HUES6 (cell line): ENCODE results near the gene ATP5F1E.

Experiments
- H3K27ac ChIP-seq: 2 replicates; pipeline ENCODE4 v1.7.0; 2013; ENCODE audit warnings: low read depth, mild to moderate bottlenecking, low read length, inconsistent platforms
- H3K27me3 ChIP-seq: 2 replicates; pipeline ENCODE4 v1.6.1; 2013; ENCODE audit warnings: low read length; ENCODE audit not compliant: control insufficient read depth, insufficient read depth
- H3K36me3 ChIP-seq: 2 replicates; pipeline ENCODE4 v1.6.1; 2013; ENCODE audit warnings: low read length; ENCODE audit not compliant: control insufficient read depth, insufficient read depth
- H3K4me1 ChIP-seq: 2 replicates; pipeline ENCODE4 v1.6.1; 2013; ENCODE audit warnings: low read length; ENCODE audit not compliant: control insufficient read depth, insufficient read depth
- H3K4me3 ChIP-seq: 2 replicates; pipeline ENCODE4 v1.5.1; 2013; ENCODE audit warnings: low read depth, low read length
- H3K9ac ChIP-seq: one replicate; pipeline ENCODE4 v1.6.1; 2013; ENCODE audit warnings: mild to moderate bottlenecking, low read length
- H3K9me3 ChIP-seq: 2 replicates; pipeline ENCODE4 v1.6.1; 2013; ENCODE audit warnings: low read depth, low read length; ENCODE audit not compliant: control insufficient read depth, insufficient read depth

Gene ATP5F1E

DNA sequence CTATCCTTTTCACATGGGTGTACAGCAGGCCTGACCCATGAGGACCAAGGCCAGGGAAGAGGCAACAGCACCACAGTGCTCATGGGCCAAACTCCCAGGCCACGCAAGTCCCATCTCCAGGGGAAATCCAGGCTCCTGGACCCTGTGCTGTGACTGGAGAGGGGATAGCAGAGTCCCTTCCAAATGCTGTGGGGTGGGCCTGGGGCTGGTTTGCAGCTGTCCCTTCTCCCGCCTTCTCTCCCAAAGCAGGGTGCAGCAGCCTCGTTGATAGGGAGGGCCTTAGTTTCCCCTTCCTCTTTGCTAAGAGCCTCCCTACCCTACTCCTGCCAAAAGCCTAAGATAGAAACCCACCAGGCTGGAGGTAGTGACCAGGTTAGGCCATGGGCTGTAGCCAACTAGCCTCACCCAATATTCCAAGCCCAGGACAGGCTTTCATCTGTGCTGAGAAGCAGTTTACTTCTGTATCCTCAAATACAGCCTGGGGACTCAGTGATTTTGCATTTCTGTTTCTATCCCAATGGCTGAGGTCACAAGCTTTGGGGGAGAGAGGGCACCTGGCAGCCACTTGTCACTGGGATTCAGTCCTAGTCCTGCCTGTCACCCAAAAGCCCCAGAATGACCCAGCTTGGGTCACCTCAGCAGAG lies 26.5 kb downstream of the ATP5F1E start:
- Histone ChIP-seq H3K27me3 (peaks cover 43% of the 10 kb centered on the region), H3K4me1 (peaks cover 10% of the 10 kb centered on the region), H3K4me3 (no peak overlapping the region), H3K27ac (no peak overlapping the region), H3K9me3 (no peaks in the 10 kb centered on the region), H3K9ac (no peak overlapping the region), H3K36me3 (peaks cover 6% of the 10 kb centered on the region; the same call in 1 of the 2 replicates)

DNA sequence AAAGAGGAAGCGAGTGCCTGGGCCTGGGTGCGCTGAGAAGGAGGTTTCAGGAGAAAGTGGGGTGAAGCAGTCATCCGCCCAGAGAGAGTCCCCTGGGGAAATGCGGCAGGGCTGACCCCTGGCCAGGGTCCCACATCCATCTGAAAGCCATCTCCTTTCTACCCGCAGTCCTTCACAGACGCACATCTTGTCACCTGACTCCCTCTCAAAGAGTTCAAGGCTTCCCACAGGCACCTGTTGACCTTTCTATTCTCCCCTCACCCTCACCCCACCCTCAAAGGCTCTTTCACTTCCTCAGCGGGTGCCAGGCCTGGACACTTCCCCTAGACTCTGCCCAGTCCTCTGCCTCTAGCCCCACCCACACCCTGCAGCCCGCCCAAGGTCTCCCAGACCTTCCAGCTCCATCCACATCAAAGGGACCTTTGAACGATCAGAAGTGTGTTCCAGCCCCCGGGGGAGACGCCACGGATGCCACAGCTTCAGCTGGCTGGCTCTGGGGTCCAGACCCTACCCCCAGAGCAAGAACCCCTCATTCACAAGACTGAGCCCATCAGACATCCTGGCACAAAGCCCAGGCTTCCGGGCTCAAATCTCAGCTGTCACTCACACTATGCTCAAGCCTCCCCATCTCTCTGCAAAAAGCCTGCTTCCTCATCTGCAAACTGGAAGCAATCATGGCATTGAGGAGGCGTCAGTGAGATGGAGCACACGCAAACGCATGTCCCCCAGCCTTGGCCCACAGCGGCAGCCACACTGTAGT lies 27.2 kb downstream of the ATP5F1E start:
- no peak overlapping the region for H3K4me3 ChIP-seq
- peaks cover 36% of the 10 kb centered on the region for H3K27me3 ChIP-seq
- no peak overlapping the region for H3K9ac ChIP-seq
- H3K36me3 ChIP-seq = peaks cover 6% of the 10 kb centered on the region; the same call in 1 of the 2 replicates
- peaks cover 10% of the 10 kb centered on the region for H3K4me1 ChIP-seq
- no peak overlapping the region for H3K27ac ChIP-seq
- H3K9me3 ChIP-seq = no peaks in the 10 kb centered on the region

- no peak overlapping the region for H3K4me3 ChIP-seq
- peaks cover 10% of the 10 kb centered on the region for H3K4me1 ChIP-seq
- H3K27ac ChIP-seq = no peak overlapping the region
- H3K27me3 ChIP-seq = peaks cover 33% of the 10 kb centered on the region
- no peak overlapping the region for H3K9ac ChIP-seq
- H3K9me3 ChIP-seq = no peaks in the 10 kb centered on the region
- peaks cover 6% of the 10 kb centered on the region; the same call in 1 of the 2 replicates for H3K36me3 ChIP-seq
These were observed 27.7 kb downstream of the ATP5F1E start for GRCh38 chr20:59004493-59004762.

- Histone ChIP-seq H3K4me1 (peaks cover 10% of the 10 kb centered on the region), H3K9ac (no peak overlapping the region), H3K36me3 (peaks cover 10% of the 10 kb centered on the region; the same call in 1 of the 2 replicates), H3K4me3 (no peak overlapping the region), H3K27me3 (peaks cover 29% of the 10 kb centered on the region), H3K9me3 (no peaks in the 10 kb centered on the region), H3K27ac (no peak overlapping the region)
These were observed 28.2 kb downstream of the ATP5F1E start for GRCh38 chr20:59003836-59004492.

DNA sequence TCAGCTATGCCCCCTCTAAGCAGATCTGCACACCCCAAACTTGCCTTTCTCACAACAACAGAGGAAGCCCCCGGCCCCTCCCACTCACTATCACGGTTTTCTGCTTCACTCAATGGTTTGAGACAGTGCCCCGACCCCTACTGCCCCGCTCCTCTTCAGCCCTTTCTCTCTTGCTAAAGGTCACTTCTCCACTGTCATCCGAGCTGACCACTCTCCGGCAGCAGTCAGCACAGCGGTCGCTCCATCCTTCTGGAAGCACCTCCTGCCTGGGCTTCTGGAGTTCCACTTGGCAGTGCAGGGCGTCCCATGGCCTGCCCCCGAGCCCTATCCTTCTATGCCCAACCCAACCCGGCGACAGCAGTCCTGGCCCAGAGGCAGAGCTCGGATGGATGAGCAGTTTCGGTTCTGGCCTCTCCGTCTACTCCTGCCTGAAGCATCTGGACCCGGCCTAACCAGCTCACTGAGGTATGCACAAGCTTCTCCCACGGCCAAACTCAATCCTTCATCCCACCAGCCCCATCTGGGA lies 29.2 kb downstream of the ATP5F1E start:
- H3K4me1 ChIP-seq = peaks cover 10% of the 10 kb centered on the region
- H3K27ac ChIP-seq = no peak overlapping the region
- H3K4me3 ChIP-seq = no peak overlapping the region
- H3K9ac ChIP-seq = no peak overlapping the region
- H3K9me3 ChIP-seq = no peaks in the 10 kb centered on the region
- peaks cover 19% of the 10 kb centered on the region for H3K27me3 ChIP-seq
- H3K36me3 ChIP-seq = peaks cover 10% of the 10 kb centered on the region; the same call in 1 of the 2 replicates

DNA sequence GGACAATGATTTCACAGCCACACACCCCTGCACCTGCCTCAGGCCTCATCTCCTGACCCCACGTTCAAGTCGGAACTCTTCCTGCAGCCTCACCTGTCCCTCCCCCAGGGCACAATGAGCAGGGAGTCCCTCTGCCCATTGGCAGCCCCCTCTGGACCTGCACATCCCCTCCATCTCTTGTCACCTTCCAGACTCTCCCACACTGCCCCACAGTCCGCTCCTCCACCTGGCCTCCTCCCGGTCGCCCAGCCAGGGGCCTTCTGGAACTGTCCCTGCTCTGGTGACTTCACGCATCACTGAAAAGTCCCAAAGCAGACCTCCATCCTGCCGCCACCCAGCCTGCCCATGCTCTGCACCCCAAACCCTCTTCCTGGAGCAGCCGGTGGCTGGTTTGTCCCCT lies 29.7 kb downstream of the ATP5F1E start:
- H3K9ac ChIP-seq = no peak overlapping the region
- no peak overlapping the region for H3K4me3 ChIP-seq
- no peaks in the 10 kb centered on the region for H3K9me3 ChIP-seq
- H3K27me3 ChIP-seq = peaks cover 13% of the 10 kb centered on the region
- H3K27ac ChIP-seq = no peak overlapping the region
- peaks cover 10% of the 10 kb centered on the region for H3K4me1 ChIP-seq
- H3K36me3 ChIP-seq = peaks cover 15% of the 10 kb centered on the region

GRCh38 chr20:59001449-59002171 lies 30.5 kb downstream of the ATP5F1E start:
- H3K27me3 ChIP-seq = peaks cover 12% of the 10 kb centered on the region
- H3K9me3 ChIP-seq = no peaks in the 10 kb centered on the region
- H3K9ac ChIP-seq = no peak overlapping the region
- peaks cover 9% of the 10 kb centered on the region for H3K4me1 ChIP-seq
- no peak overlapping the region for H3K27ac ChIP-seq
- peaks cover 20% of the 10 kb centered on the region for H3K36me3 ChIP-seq
- no peak overlapping the region for H3K4me3 ChIP-seq

- Histone ChIP-seq H3K36me3 (peaks cover 25% of the 10 kb centered on the region), H3K9ac (no peak overlapping the region), H3K4me3 (no peak overlapping the region), H3K4me1 (peaks cover 3% of the 10 kb centered on the region; the same call in 1 of the 2 replicates), H3K27ac (no peak overlapping the region), H3K9me3 (no peaks in the 10 kb centered on the region), H3K27me3 (peaks cover 6% of the 10 kb centered on the region)
These were observed 31.1 kb downstream of the ATP5F1E start for GRCh38 chr20:59001068-59001448.

DNA sequence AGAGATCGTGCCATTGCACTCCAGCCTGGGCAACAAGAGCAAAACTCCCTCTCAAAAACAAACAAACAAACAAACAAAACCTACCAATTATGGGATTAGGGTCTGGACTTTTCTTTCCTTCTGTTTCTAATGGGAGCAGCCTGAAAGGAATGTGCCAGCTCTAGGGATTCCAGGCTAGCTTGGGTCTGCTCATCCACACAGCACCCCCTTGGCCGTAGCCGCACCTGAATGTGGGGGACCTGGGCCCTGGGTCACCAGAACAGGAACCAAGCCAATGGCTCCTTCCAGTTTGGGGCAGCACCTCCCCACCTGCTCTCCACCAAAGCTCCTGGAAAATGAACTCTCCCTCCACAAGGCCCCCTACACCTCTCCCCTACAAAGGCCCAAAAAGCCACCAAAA lies 31.8 kb downstream of the ATP5F1E start:
- Histone ChIP-seq H3K4me3 (no peak overlapping the region), H3K27me3 (no peaks in the 10 kb centered on the region), H3K9ac (no peak overlapping the region), H3K9me3 (no peaks in the 10 kb centered on the region), H3K36me3 (peaks cover 33% of the 10 kb centered on the region), H3K27ac (no peak overlapping the region), H3K4me1 (no peaks in the 10 kb centered on the region)

- H3K4me3 ChIP-seq = no peak overlapping the region
- no peak overlapping the region for H3K9ac ChIP-seq
- H3K27ac ChIP-seq = no peak overlapping the region
- no peaks in the 10 kb centered on the region for H3K9me3 ChIP-seq
- no peaks in the 10 kb centered on the region for H3K27me3 ChIP-seq
- H3K36me3 ChIP-seq = peaks cover 49% of the 10 kb centered on the region
- H3K4me1 ChIP-seq = no peaks in the 10 kb centered on the region
These were observed 33.5 kb downstream of the ATP5F1E start for GRCh38 chr20:58998656-58999055.
